T47D (cell line): Measurements from ENCODE around the gene LGALS7B.
"Not testable (repeated sequence)": the region's sequence is repeated elsewhere in the genome, so short reads cannot be mapped to it uniquely, and the experiment has no call there.

ENCODE experiments used
- DNase-seq, 2 experiments: peaks; one replicate each; pipeline versions ENCODE4 v3.0.0 to v3.0.0-alpha.2; 2011 to 2012; ENCODE audit warnings: low read depth in 1 of 2, low spot score in 1 of 2
- JUND ChIP-seq: IDR thresholded peaks from 2 replicates; pipeline ENCODE4 v1.6.1; 2012; ENCODE audit warnings: low read depth
- in situ Hi-C: cut with HindIII; loops from 2 replicates; pipeline ENCODE4 v1.10.0; 2016; ENCODE audit warnings: low sequenced_read_pairs, low pct_unique_long_range_greater_than_20kb

The LGALS7B gene

GRCh38 chr19:38788478-38789243 is at the start of gene LGALS7B:
TSS of gene LGALS7B (plus strand) at chr19:38789200. CDS start at chr19:38789227, 27 bp downstream.
- DNase-seq: no peak
- TF ChIP-seq JUND: no peak
- in situ Hi-C loops: no loop called here

- TF ChIP-seq JUND: no peak
- DNase-seq: no peak
- in situ Hi-C loops: no loop called here
Measured at GRCh38 chr19:38739440-38740256, 49.4 kb upstream of the LGALS7B start.

- no peak for DNase-seq
- TF ChIP-seq JUND: no peak
- in situ Hi-C loops: no loop called here
Measured at GRCh38 chr19:38740257-38740592, 48.8 kb upstream of the LGALS7B start.

GRCh38 chr19:38740932-38741331 is 48.1 kb upstream of the LGALS7B start:
- in situ Hi-C loops: no loop called here
- no peak for DNase-seq
- TF ChIP-seq JUND: no peak

GRCh38 chr19:38741670-38742069 is 47.3 kb upstream of the LGALS7B start:
- no peak for TF ChIP-seq JUND
- DNase-seq: no peak
- in situ Hi-C loops: no loop called here

- in situ Hi-C loops: no loop called here
- DNase-seq: no peak
- no peak for TF ChIP-seq JUND
Measured at GRCh38 chr19:38742296-38742695, 46.7 kb upstream of the LGALS7B start.

- TF ChIP-seq JUND: no peak
- in situ Hi-C loops: no loop called here
- DNase-seq: no peak
Measured at GRCh38 chr19:38742906-38743305, 46.1 kb upstream of the LGALS7B start.

GRCh38 chr19:38743394-38744297 is 45.4 kb upstream of the LGALS7B start:
- DNase-seq: no peak
- in situ Hi-C loops: no loop called here
- TF ChIP-seq JUND: no peak

- in situ Hi-C loops: no loop called here
- TF ChIP-seq JUND: no peak
- DNase-seq: no peak
Measured at GRCh38 chr19:38744298-38744681, 44.7 kb upstream of the LGALS7B start, which contains the start of gene CAPN12. TSS of gene CAPN12 (minus strand) at chr19:38744474. CDS start at chr19:38744165, 309 bp downstream.

GRCh38 chr19:38744874-38745273 is 44.1 kb upstream of the LGALS7B start:
- in situ Hi-C loops: no loop called here
- TF ChIP-seq JUND: no peak
- DNase-seq: no peak

- DNase-seq: no peak
- TF ChIP-seq JUND: no peak
- in situ Hi-C loops: no loop called here
Measured at GRCh38 chr19:38745316-38745715, 43.7 kb upstream of the LGALS7B start.

GRCh38 chr19:38753783-38754182 is 35.2 kb upstream of the LGALS7B start:
- in situ Hi-C loops, DNase-seq: not testable (repeated sequence)

- in situ Hi-C loops, DNase-seq: not testable (repeated sequence)
Measured at GRCh38 chr19:38754196-38754595, 34.8 kb upstream of the LGALS7B start.
